MCF 10A (cell line): ENCODE data around the gene FEV. TPM values are rescaled to one million over a fixed set of nuclear protein-coding genes. Genes with fewer than 3 reads are reported as not detected.

Experiments used
- BruUV-seq: library from RNA; stranded (reverse); fragments of 400-500 nt; replicated peaks from 2 replicates; lab custom pipeline; 2021; lab: Mats Ljungman, UMichigan
- CTCF ChIA-PET: fragments of 300-600 bp; sonication (Branson Sonifier 250); formaldehyde crosslinking; extraction: SDS; loops from one replicate; lab custom pipeline; 2021; ENCODE audit warnings: antibody characterized with exemption, inconsistent platforms; lab: Yijun Ruan, JAX
- POLR2A ChIA-PET: fragments of 300-600, 350-650 bp; sonication (Branson Sonifier 250); formaldehyde crosslinking; extraction: SDS; loops from one replicate; lab custom pipeline; 2020; ENCODE audit warnings: antibody characterized with exemption, inconsistent platforms; lab: Yijun Ruan, JAX
- DNase-seq: peaks from one replicate; pipeline ENCODE4 v3.0.0-alpha.2; 2018; ENCODE audit not compliant: unreplicated experiment
- H3K27ac Mint-ChIP-seq: one replicate; pipeline ENCODE4 v1.8.0; 2022; ENCODE audit warnings: mild to moderate bottlenecking, low read depth, mixed read lengths; ENCODE audit not compliant: unreplicated experiment
- H3K27me3 Mint-ChIP-seq: one replicate; pipeline ENCODE4 v1.8.0; 2022; ENCODE audit warnings: mixed read lengths; ENCODE audit not compliant: insufficient read depth, unreplicated experiment
- H3K36me3 Mint-ChIP-seq: one replicate; pipeline ENCODE4 v1.8.0; 2022; ENCODE audit warnings: mild to moderate bottlenecking, moderate library complexity, mixed read lengths; ENCODE audit not compliant: insufficient read depth, unreplicated experiment
- H3K4me1 Mint-ChIP-seq: one replicate; pipeline ENCODE4 v1.8.0; 2022; ENCODE audit warnings: mixed read lengths; ENCODE audit not compliant: insufficient read depth, unreplicated experiment
- H3K4me3 Mint-ChIP-seq: one replicate; pipeline ENCODE4 v1.8.0; 2022; ENCODE audit warnings: mild to moderate bottlenecking, moderate library complexity, mixed read lengths; ENCODE audit not compliant: unreplicated experiment
- H3K9me3 Mint-ChIP-seq: one replicate; pipeline ENCODE4 v1.8.0; 2022; ENCODE audit warnings: mixed read lengths; ENCODE audit not compliant: unreplicated experiment
- CTCF ChIP-seq: fragments of 200-600 bp; IDR thresholded peaks from one replicate; pipeline ENCODE4 v1.8.0; 2022; ENCODE audit warnings: antibody characterized with exemption, mild to moderate bottlenecking; ENCODE audit not compliant: unreplicated experiment
- intact Hi-C: fragments of 100-400 bp; cut with micrococcal nuclease; formaldehyde crosslinking; loops from 2 replicates; pipeline ENCODE4 v1.14.1; 2022
- total RNA-seq: library from RNA; stranded (reverse); gene quantifications from 2 replicates; pipeline ENCODE4 v1.2.3, GENCODE V29; 2022

FEV gene
- total RNA-seq, 1 experiment from 2014 or later, result not detected

GRCh38 chr2:219028141-219028540 is 43.2 kb upstream of the FEV start:
- H3K27ac Mint-ChIP-seq, result no peak overlapping the region
- TF ChIP-seq CTCF, result no peak
- H3K9me3 Mint-ChIP-seq, result no peaks in the 10 kb centered on the region
- H3K36me3 Mint-ChIP-seq, result peaks cover 4% of the 10 kb centered on the region
- DNase-seq, result no peak
- H3K4me1 Mint-ChIP-seq, result no peaks in the 10 kb centered on the region
- no TSS peak for BruUV-seq
- no peak overlapping the region for H3K4me3 Mint-ChIP-seq
- intact Hi-C loops, result no loop called here
- peaks cover 16% of the 10 kb centered on the region for H3K27me3 Mint-ChIP-seq
- POLR2A ChIA-PET, result no interaction called here
- CTCF ChIA-PET, result interaction anchor here (0.5 to 14.0 kb wide), 15 partner anchors 9 to 251 kb away, joined by 3 to 178 read pairs (median 4); partner anchors contain the start of gene CFAP65

DNA sequence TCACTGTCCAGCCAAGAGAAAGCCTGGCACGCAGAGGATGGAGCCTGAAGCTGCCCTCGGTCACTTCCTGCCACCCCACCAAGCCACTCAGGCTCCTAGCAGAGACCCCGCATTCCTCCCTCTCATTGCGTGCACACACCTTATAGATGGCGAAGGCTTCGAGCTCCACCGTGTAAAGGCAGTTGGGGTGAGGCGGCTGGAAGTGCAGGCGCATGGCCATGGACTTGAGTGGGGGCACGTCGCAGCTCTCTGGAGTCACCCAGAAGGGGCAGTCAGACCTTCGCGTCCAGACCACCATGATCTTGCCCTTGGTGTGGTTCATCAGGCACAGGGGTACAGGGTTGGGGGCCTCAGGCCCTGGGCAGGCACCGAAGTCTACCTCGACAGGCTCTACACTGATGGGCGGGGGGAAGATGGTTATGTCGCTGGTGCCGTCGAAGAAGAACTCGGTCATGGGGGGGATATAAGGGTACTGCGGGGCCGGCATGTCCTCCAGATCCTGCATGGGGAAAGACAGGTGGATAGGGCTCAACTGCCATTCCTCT is 42.6 kb upstream of the FEV start:
- BruUV-seq, result no TSS peak
- peaks cover 10% of the 10 kb centered on the region for H3K27me3 Mint-ChIP-seq
- H3K36me3 Mint-ChIP-seq, result peaks cover 4% of the 10 kb centered on the region
- H3K4me1 Mint-ChIP-seq, result no peaks in the 10 kb centered on the region
- H3K27ac Mint-ChIP-seq, result no peak overlapping the region
- no peak overlapping the region for H3K4me3 Mint-ChIP-seq
- intact Hi-C loops, result no loop called here
- H3K9me3 Mint-ChIP-seq, result no peaks in the 10 kb centered on the region
- no peak for DNase-seq
- ChIA-PET POLR2A (interaction anchor here (1.1 kb wide), 1 partner anchor 127 kb away, joined by 3 read pairs; no protein-coding TSS in a partner anchor), CTCF (interaction anchor here (0.5 to 14.0 kb wide), 21 partner anchors 11 to 546 kb away, joined by 3 to 178 read pairs (median 4); partner anchors contain the start of gene CFAP65)
- no peak for TF ChIP-seq CTCF

DNA sequence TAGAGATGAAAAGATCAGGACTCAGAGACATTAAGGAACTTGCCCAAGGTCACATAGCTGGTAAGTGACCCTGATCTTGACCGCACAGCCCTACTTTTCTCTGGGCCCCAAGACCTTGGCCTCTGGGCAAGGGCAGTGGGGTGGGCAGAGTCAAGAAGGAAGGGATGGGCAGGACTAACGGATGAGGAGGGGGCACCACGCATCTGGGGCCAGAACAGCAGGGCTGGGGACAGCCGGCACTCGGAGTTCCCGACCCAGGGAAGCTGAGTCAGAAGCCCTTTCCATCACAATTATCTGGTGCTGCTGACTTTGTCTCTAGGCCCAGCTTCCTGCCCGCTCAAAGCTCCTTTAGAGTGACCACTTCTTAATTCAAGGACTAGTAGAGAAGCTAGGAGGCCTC is 42.0 kb upstream of the FEV start:
- intact Hi-C loops, result no loop called here
- Mint-ChIP-seq H3K4me3 (no peak overlapping the region), H3K36me3 (peaks cover 4% of the 10 kb centered on the region), H3K9me3 (no peaks in the 10 kb centered on the region), H3K27me3 (peaks cover 4% of the 10 kb centered on the region), H3K27ac (no peak overlapping the region), H3K4me1 (no peaks in the 10 kb centered on the region)
- no peak for TF ChIP-seq CTCF
- DNase-seq, result no peak
- ChIA-PET POLR2A (interaction anchor here (1.1 kb wide), 1 partner anchor 128 kb away, joined by 3 read pairs; no protein-coding TSS in a partner anchor), CTCF (interaction anchor here (0.6 to 14.0 kb wide), 14 partner anchors 9 to 547 kb away, joined by 3 to 178 read pairs (median 4); partner anchors contain the start of gene CFAP65)
- BruUV-seq, result no TSS peak

GRCh38 chr2:219025637-219026585 is 40.9 kb upstream of the FEV start:
- peaks cover 4% of the 10 kb centered on the region for H3K36me3 Mint-ChIP-seq
- H3K9me3 Mint-ChIP-seq, result no peaks in the 10 kb centered on the region
- ChIA-PET CTCF (interaction anchor here (0.5 to 14.0 kb wide), 12 partner anchors 8 to 991 kb away, joined by 3 to 178 read pairs (median 4); no protein-coding TSS in a partner anchor), POLR2A (no interaction called here)
- no peaks in the 10 kb centered on the region for H3K4me1 Mint-ChIP-seq
- no peak overlapping the region for H3K27ac Mint-ChIP-seq
- no TSS peak for BruUV-seq
- H3K27me3 Mint-ChIP-seq, result no peaks in the 10 kb centered on the region
- no peak for DNase-seq
- intact Hi-C loops, result no loop called here
- H3K4me3 Mint-ChIP-seq, result no peak overlapping the region
- no peak for TF ChIP-seq CTCF
